Measurements from ENCODE around the gene CCDC33. TPM values are rescaled to one million over a fixed set of nuclear protein-coding genes. Genes with fewer than 3 reads are reported as not detected.

The CCDC33 gene
- total RNA-seq, 1 donor from 2014 or later, result 0.52 TPM

- Histone ChIP-seq H3K27ac (ENCODE audit: low read depth, low read length) (no peak overlapping the region), H3K4me3 (ENCODE audit: low read length in 3 of 3) (no peak overlapping the region)
Measured at GRCh38 chr15:74376226-74376625, 140.1 kb downstream of the CCDC33 start.

GRCh38 chr15:74376825-74377581, 140.9 kb downstream of the CCDC33 start:
- H3K9me3 ChIP-seq (ENCODE audit: control insufficient read depth in 3 of 3, low read length in 3 of 3), result no peaks in the 10 kb centered on the region

More at GRCh38 chr15:74376226-74376625, 140.1 kb downstream of the CCDC33 start:
- no peaks in the 10 kb centered on the region for H3K36me3 ChIP-seq (ENCODE audit: control insufficient read depth in 3 of 3, insufficient read depth in 3 of 3, low read length in 3 of 3)
- H3K9me3 ChIP-seq (ENCODE audit: control insufficient read depth in 3 of 3, low read length in 3 of 3), result no peaks in the 10 kb centered on the region
- peaks cover 16 to 19% (median 17%) of the 10 kb centered on the region in 3 donors for H3K4me1 ChIP-seq (ENCODE audit: control insufficient read depth in 3 of 3, insufficient read depth in 3 of 3, low read length in 3 of 3)
- peaks cover 0 to 3% (median 0%) of the 10 kb centered on the region in 3 donors for H3K27me3 ChIP-seq (ENCODE audit: control insufficient read depth in 3 of 3, insufficient read depth in 3 of 3, low read length in 3 of 3)
- H3K9ac ChIP-seq (ENCODE audit: low read depth in 1 of 3, low read length in 3 of 3), result no peak overlapping the region

DNA sequence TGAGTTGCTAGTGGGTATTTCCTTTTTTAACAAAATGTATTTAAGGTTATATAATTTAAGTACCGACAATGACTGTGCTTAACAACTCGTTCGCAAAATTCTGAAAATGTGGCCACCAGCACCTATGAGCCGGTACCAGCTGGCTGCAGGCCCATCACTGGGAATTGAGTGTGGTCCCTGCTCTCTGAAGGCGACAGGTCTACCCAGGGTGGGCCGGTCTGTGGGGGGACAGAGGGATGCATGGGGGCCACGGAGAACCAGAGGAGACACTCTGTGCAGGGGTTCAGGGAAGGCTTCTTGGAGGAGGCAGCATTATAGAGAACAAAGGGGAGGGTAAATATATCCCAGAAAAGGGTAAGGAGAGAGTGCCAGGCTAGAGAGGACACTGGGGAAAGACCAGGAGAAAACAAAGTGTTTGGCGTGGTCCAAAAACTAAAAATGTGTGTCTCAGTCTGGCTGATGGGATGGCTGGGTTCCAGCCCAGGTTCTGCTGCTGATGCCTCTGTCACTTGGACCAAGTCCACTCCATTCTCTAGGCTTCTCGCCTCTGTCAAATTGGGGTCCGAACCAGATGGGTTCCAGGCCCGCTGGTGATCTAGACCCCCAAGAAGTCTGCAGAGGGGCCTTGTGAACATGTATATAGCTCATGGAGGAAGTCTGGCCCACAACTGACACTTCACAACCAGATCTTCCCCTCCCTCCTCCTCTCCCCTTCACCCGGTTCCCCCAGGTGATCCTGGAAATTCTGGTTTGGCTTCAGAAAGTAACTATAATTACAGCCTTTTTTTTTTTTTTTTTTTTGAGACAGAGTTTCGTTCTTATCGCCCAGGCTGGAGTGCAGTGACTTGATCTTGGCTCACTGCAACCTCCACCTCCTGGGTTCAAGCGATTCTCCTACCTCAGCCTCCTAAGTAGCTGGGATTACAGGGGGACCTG, 142.0 kb downstream of the CCDC33 start:
- Histone ChIP-seq H3K9ac (ENCODE audit: low read depth in 1 of 3, low read length in 3 of 3) (no peak overlapping the region), H3K4me1 (ENCODE audit: control insufficient read depth in 3 of 3, insufficient read depth in 3 of 3, low read length in 3 of 3) (peaks cover 17 to 24% (median 19%) of the 10 kb centered on the region in 3 donors), H3K27ac (ENCODE audit: low read depth, low read length) (no peak overlapping the region), H3K27me3 (ENCODE audit: control insufficient read depth in 3 of 3, insufficient read depth in 3 of 3, low read length in 3 of 3) (no peaks in the 10 kb centered on the region), H3K36me3 (ENCODE audit: control insufficient read depth in 3 of 3, insufficient read depth in 3 of 3, low read length in 3 of 3) (no peaks in the 10 kb centered on the region), H3K4me3 (ENCODE audit: low read length in 3 of 3) (no peak overlapping the region), H3K9me3 (ENCODE audit: control insufficient read depth in 3 of 3, low read length in 3 of 3) (no peaks in the 10 kb centered on the region)

More at GRCh38 chr15:74376825-74377581, 140.9 kb downstream of the CCDC33 start:
- H3K27ac ChIP-seq (ENCODE audit: low read depth, low read length), result no peak overlapping the region
- no peaks in the 10 kb centered on the region for H3K36me3 ChIP-seq (ENCODE audit: control insufficient read depth in 3 of 3, insufficient read depth in 3 of 3, low read length in 3 of 3)
- no peak overlapping the region for H3K9ac ChIP-seq (ENCODE audit: low read depth in 1 of 3, low read length in 3 of 3)
- H3K4me1 ChIP-seq (ENCODE audit: control insufficient read depth in 3 of 3, insufficient read depth in 3 of 3, low read length in 3 of 3), result peaks cover 16 to 19% (median 17%) of the 10 kb centered on the region in 3 donors
- H3K4me3 ChIP-seq (ENCODE audit: low read length in 3 of 3), result no peak overlapping the region
- H3K27me3 ChIP-seq (ENCODE audit: control insufficient read depth in 3 of 3, insufficient read depth in 3 of 3, low read length in 3 of 3), result peaks cover 0 to 3% (median 0%) of the 10 kb centered on the region in 3 donors

- H3K36me3 ChIP-seq (ENCODE audit: control insufficient read depth in 3 of 3, insufficient read depth in 3 of 3, low read length in 3 of 3), result no peaks in the 10 kb centered on the region
Measured at GRCh38 chr15:74378848-74379247, 142.7 kb downstream of the CCDC33 start.

DNA sequence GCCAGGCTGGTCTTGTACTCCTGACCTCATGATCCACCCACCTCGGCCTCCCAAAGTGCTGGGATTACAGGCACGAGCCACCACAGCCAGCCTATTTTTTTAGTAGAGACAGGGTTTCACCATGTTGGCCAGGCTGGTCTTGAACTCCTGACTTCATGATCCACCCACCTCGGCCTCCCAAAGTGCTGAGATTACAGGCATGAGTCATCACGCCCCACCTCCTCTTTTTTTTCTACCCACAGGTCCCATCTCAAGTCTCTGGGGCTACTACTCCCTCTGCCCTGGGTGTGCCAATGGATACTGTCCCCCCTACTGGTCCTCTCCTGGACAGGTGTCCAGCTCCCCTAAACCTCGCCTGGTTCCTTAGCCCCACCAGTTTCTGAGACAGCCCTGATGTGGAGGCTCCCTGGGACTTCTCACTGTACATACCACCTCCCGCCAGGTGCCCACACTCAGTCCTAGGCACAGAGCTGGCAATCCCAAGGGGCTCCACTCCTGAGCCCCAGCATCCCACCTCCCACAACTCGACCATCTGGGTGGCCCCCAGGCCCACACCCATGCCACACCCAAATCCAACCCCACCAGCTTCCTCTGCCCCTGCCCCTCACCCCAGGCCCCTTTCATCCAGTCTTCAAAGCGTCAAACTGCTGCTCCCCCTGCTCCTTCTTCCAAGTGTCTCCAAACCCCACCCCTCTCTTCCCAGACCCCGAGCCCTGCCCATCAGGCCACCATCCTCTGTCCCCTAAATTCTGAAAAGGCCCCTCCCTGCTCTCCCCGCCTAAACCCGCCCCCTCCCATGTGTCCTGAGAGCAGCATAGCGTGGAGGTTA, 144.4 kb downstream of the CCDC33 start:
- Histone ChIP-seq H3K27me3 (ENCODE audit: control insufficient read depth in 3 of 3, insufficient read depth in 3 of 3, low read length in 3 of 3) (no peaks in the 10 kb centered on the region), H3K4me1 (ENCODE audit: control insufficient read depth in 3 of 3, insufficient read depth in 3 of 3, low read length in 3 of 3) (peaks cover 7 to 24% (median 17%) of the 10 kb centered on the region in 3 donors)

More at GRCh38 chr15:74378848-74379247, 142.7 kb downstream of the CCDC33 start:
- no peak overlapping the region for H3K4me3 ChIP-seq (ENCODE audit: low read length in 3 of 3)
- H3K27me3 ChIP-seq (ENCODE audit: control insufficient read depth in 3 of 3, insufficient read depth in 3 of 3, low read length in 3 of 3), result no peaks in the 10 kb centered on the region
- peaks cover 12 to 19% (median 14%) of the 10 kb centered on the region in 3 donors for H3K4me1 ChIP-seq (ENCODE audit: control insufficient read depth in 3 of 3, insufficient read depth in 3 of 3, low read length in 3 of 3)
- H3K9ac ChIP-seq (ENCODE audit: low read depth in 1 of 3, low read length in 3 of 3), result no peak overlapping the region
- no peaks in the 10 kb centered on the region for H3K9me3 ChIP-seq (ENCODE audit: control insufficient read depth in 3 of 3, low read length in 3 of 3)
- no peak overlapping the region for H3K27ac ChIP-seq (ENCODE audit: low read depth, low read length)

DNA sequence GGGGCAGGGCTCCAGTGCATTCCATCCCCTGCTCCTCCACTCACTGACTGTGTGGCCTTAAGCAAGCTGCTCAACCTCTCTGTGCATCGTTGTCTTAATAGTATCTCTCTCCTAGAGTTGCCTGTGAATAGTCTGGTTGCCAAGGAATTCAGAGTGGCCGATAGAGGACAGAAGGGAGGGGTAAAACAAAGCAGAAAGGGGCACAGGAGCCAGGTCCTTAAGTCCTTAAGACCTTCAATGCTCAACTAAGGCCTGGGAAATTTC, 145.0 kb downstream of the CCDC33 start:
- no peak overlapping the region for H3K9ac ChIP-seq (ENCODE audit: low read depth in 1 of 3, low read length in 3 of 3)
- H3K36me3 ChIP-seq (ENCODE audit: control insufficient read depth in 3 of 3, insufficient read depth in 3 of 3, low read length in 3 of 3), result no peaks in the 10 kb centered on the region
- H3K9me3 ChIP-seq (ENCODE audit: control insufficient read depth in 3 of 3, low read length in 3 of 3), result no peaks in the 10 kb centered on the region
- H3K27ac ChIP-seq (ENCODE audit: low read depth, low read length), result no peak overlapping the region
- no peaks in the 10 kb centered on the region for H3K27me3 ChIP-seq (ENCODE audit: control insufficient read depth in 3 of 3, insufficient read depth in 3 of 3, low read length in 3 of 3)
- H3K4me1 ChIP-seq (ENCODE audit: control insufficient read depth in 3 of 3, insufficient read depth in 3 of 3, low read length in 3 of 3), result peaks cover 7 to 30% (median 23%) of the 10 kb centered on the region in 3 donors
- no peak overlapping the region for H3K4me3 ChIP-seq (ENCODE audit: low read length in 3 of 3)

More for the DNA sequence above, 144.4 kb downstream of the CCDC33 start:
- Histone ChIP-seq H3K36me3 (ENCODE audit: control insufficient read depth in 3 of 3, insufficient read depth in 3 of 3, low read length in 3 of 3) (no peaks in the 10 kb centered on the region), H3K9me3 (ENCODE audit: control insufficient read depth in 3 of 3, low read length in 3 of 3) (no peaks in the 10 kb centered on the region), H3K27ac (ENCODE audit: low read depth, low read length) (no peak overlapping the region), H3K9ac (ENCODE audit: low read depth in 1 of 3, low read length in 3 of 3) (no peak overlapping the region), H3K4me3 (ENCODE audit: low read length in 3 of 3) (no peak overlapping the region)

GRCh38 chr15:74381481-74381880, 145.4 kb downstream of the CCDC33 start:
- no peak overlapping the region for H3K4me3 ChIP-seq (ENCODE audit: low read length in 3 of 3)
- H3K36me3 ChIP-seq (ENCODE audit: control insufficient read depth in 3 of 3, insufficient read depth in 3 of 3, low read length in 3 of 3), result no peaks in the 10 kb centered on the region
- H3K27ac ChIP-seq (ENCODE audit: low read depth, low read length), result no peak overlapping the region
- no peaks in the 10 kb centered on the region for H3K27me3 ChIP-seq (ENCODE audit: control insufficient read depth in 3 of 3, insufficient read depth in 3 of 3, low read length in 3 of 3)
- peaks cover 7 to 33% (median 26%) of the 10 kb centered on the region in 3 donors for H3K4me1 ChIP-seq (ENCODE audit: control insufficient read depth in 3 of 3, insufficient read depth in 3 of 3, low read length in 3 of 3)
- H3K9ac ChIP-seq (ENCODE audit: low read depth in 1 of 3, low read length in 3 of 3), result no peak overlapping the region
- no peaks in the 10 kb centered on the region for H3K9me3 ChIP-seq (ENCODE audit: control insufficient read depth in 3 of 3, low read length in 3 of 3)

GRCh38 chr15:74382004-74382816, 146.1 kb downstream of the CCDC33 start:
- Histone ChIP-seq H3K27me3 (ENCODE audit: control insufficient read depth in 3 of 3, insufficient read depth in 3 of 3, low read length in 3 of 3) (no peaks in the 10 kb centered on the region), H3K36me3 (ENCODE audit: control insufficient read depth in 3 of 3, insufficient read depth in 3 of 3, low read length in 3 of 3) (no peaks in the 10 kb centered on the region), H3K4me1 (ENCODE audit: control insufficient read depth in 3 of 3, insufficient read depth in 3 of 3, low read length in 3 of 3) (peaks cover 7 to 41% (median 32%) of the 10 kb centered on the region in 3 donors), H3K4me3 (ENCODE audit: low read length in 3 of 3) (no peak overlapping the region), H3K27ac (ENCODE audit: low read depth, low read length) (no peak overlapping the region), H3K9me3 (ENCODE audit: control insufficient read depth in 3 of 3, low read length in 3 of 3) (no peaks in the 10 kb centered on the region), H3K9ac (ENCODE audit: low read depth in 1 of 3, low read length in 3 of 3) (no peak overlapping the region)

GRCh38 chr15:74383286-74383685, 147.2 kb downstream of the CCDC33 start:
- Histone ChIP-seq H3K4me3 (ENCODE audit: low read length in 3 of 3) (no peak overlapping the region), H3K36me3 (ENCODE audit: control insufficient read depth in 3 of 3, insufficient read depth in 3 of 3, low read length in 3 of 3) (no peaks in the 10 kb centered on the region), H3K27ac (ENCODE audit: low read depth, low read length) (no peak overlapping the region), H3K9ac (ENCODE audit: low read depth in 1 of 3, low read length in 3 of 3) (no peak overlapping the region), H3K27me3 (ENCODE audit: control insufficient read depth in 3 of 3, insufficient read depth in 3 of 3, low read length in 3 of 3) (no peaks in the 10 kb centered on the region), H3K9me3 (ENCODE audit: control insufficient read depth in 3 of 3, low read length in 3 of 3) (no peaks in the 10 kb centered on the region), H3K4me1 (ENCODE audit: control insufficient read depth in 3 of 3, insufficient read depth in 3 of 3, low read length in 3 of 3) (peaks cover 7 to 41% (median 32%) of the 10 kb centered on the region in 3 donors)
